Thyroid gland (tissue), 4 donors: ENCODE results near the gene TLR8.

ENCODE experiments used
- CTCF ChIP-seq, 6 experiments: fragments of 200-600 bp in 3 of 6; fragments of 450-650 bp in 3 of 6; sonication (generic) in 3 of 6; IDR thresholded peaks; one replicate each; pipeline ENCODE4 v1.5.1; 2016 to 2019; ENCODE audit warnings: antibody characterized with exemption in 6 of 6, mild to moderate bottlenecking in 2 of 6, inconsistent platforms in 1 of 6, moderate library complexity in 1 of 6
- POLR2A ChIP-seq, 2 donors: fragments of 450-650 bp; IDR thresholded peaks; one replicate each; pipeline ENCODE4 v1.6.1; 2017; ENCODE audit warnings: antibody characterized with exemption in 2 of 2, mild to moderate bottlenecking in 2 of 2, moderate library complexity in 1 of 2

GRCh38 chrX:12901486-12901885 lies 4.9 kb upstream of the TLR8 start:
- TF ChIP-seq CTCF (IDR thresholded peaks at IDR 0.05) (peak in 4 of 6 experiments; percentile 35 to 53 (median 41)), POLR2A (IDR thresholded peaks at IDR 0.05) (no peak)
